GM10266 (cell line): ENCODE data around the gene MYOF.

ENCODE experiments used
- DNase-seq: peaks from one replicate; pipeline ENCODE4 v3.0.0; 2012; ENCODE audit errors: extremely low spot score
- CTCF ChIP-seq: IDR thresholded peaks from 2 replicates; pipeline ENCODE4 v1.5.1; 2012; ENCODE audit warnings: mild to moderate bottlenecking, low read depth; ENCODE audit not compliant: control insufficient read depth, insufficient read depth; ENCODE audit errors: missing control alignments

MYOF gene

GRCh38 chr10:93495654-93496321 is 13.7 kb upstream of the MYOF start:
- no peak for TF ChIP-seq CTCF
- no peak for DNase-seq

GRCh38 chr10:93494494-93494893 is 12.4 kb upstream of the MYOF start:
- no peak for TF ChIP-seq CTCF

GRCh38 chr10:93493162-93493561 is 11.0 kb upstream of the MYOF start:
- DNase-seq: no peak
- no peak for TF ChIP-seq CTCF

More at GRCh38 chr10:93494494-93494893, 12.4 kb upstream of the MYOF start:
- DNase-seq: no peak

- TF ChIP-seq CTCF: no peak
- DNase-seq: no peak
Measured at GRCh38 chr10:93491602-93492121, 9.5 kb upstream of the MYOF start.

GRCh38 chr10:93488956-93489528 is 6.9 kb upstream of the MYOF start:
- DNase-seq: no peak

GRCh38 chr10:93485690-93486089 is 3.6 kb upstream of the MYOF start:
- TF ChIP-seq CTCF: no peak
- DNase-seq: no peak

More at GRCh38 chr10:93488956-93489528, 6.9 kb upstream of the MYOF start:
- TF ChIP-seq CTCF: no peak

GRCh38 chr10:93481637-93482144 is 443 bp downstream of the MYOF start:
- TF ChIP-seq CTCF: no peak
- DNase-seq: no peak
